ENCODE results near the gene CTSC.

DNA sequence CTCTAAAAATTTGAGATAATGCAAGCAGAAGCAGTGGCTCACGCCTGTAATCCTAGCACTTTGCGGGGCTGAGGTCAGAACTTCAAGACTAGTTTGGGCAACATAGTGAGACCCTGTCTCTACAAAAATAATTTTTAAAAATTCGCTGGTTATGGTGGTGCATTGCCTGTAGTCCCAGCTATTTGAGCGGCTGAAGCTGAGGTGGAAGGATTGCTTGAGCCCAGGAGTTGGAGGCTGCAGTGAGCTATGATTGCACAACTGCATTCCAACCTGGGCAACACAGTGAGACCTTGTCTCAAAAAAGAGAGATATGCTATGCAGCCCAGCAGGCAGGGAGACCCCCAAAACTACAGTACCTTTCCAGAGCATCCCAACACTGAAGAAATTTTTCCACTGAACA, 2.3 kb downstream of the CTSC start:
- TF ChIP-seq, protein P1, sequence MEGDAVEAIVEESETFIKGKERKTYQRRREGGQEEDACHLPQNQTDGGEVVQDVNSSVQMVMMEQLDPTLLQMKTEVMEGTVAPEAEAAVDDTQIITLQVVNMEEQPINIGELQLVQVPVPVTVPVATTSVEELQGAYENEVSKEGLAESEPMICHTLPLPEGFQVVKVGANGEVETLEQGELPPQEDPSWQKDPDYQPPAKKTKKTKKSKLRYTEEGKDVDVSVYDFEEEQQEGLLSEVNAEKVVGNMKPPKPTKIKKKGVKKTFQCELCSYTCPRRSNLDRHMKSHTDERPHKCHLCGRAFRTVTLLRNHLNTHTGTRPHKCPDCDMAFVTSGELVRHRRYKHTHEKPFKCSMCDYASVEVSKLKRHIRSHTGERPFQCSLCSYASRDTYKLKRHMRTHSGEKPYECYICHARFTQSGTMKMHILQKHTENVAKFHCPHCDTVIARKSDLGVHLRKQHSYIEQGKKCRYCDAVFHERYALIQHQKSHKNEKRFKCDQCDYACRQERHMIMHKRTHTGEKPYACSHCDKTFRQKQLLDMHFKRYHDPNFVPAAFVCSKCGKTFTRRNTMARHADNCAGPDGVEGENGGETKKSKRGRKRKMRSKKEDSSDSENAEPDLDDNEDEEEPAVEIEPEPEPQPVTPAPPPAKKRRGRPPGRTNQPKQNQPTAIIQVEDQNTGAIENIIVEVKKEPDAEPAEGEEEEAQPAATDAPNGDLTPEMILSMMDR (IDR thresholded peaks at IDR 0.05) = no peak
- no peak for TF ChIP-seq POLR2A (IDR thresholded peaks at IDR 0.05)
